SK-N-SH (cell line): ENCODE data around the gene COPS4.
A peak's percentile ranks its signal among the peaks of the same experiment; 100 is the strongest.

Source experiments
- CHD2 ChIP-seq: fragments of 150-350 bp; IDR thresholded peaks from 2 replicates; pipeline ENCODE4 v1.6.1; 2018; ENCODE audit warnings: low read length; ENCODE audit not compliant: partially characterized antibody
- EZH2phosphoT487 ChIP-seq: fragments of 200-600 bp; sonication (generic); IDR thresholded peaks from 2 replicates; pipeline ENCODE4 v1.6.1; 2017; ENCODE audit warnings: low read depth, mixed run types, mild to moderate bottlenecking, antibody characterized with exemption, moderate library complexity, borderline replicate concordance
- POLR2AphosphoS5 ChIP-seq: IDR thresholded peaks from 2 replicates; pipeline ENCODE4 v1.6.1; 2012; ENCODE audit warnings: low read depth, low read length
- RFX5 ChIP-seq: IDR thresholded peaks from 2 replicates; pipeline ENCODE4 v1.6.1; 2012; ENCODE audit warnings: mild to moderate bottlenecking, improper control_type of control experiment, low read length
- SIN3A ChIP-seq: IDR thresholded peaks from 2 replicates; pipeline ENCODE4 v1.6.1; 2012; ENCODE audit warnings: low read depth, mild to moderate bottlenecking, low read length, moderate library complexity, borderline replicate concordance
- SMC3 ChIP-seq: IDR thresholded peaks from 2 replicates; pipeline ENCODE4 v1.6.1; 2012; ENCODE audit warnings: low read depth, low read length, improper control_type of control experiment
- TAF1 ChIP-seq: IDR thresholded peaks from 2 replicates; pipeline ENCODE4 v1.6.1; 2012; ENCODE audit warnings: low read depth, mild to moderate bottlenecking, low read length, moderate library complexity, borderline replicate concordance
- TEAD4 ChIP-seq: IDR thresholded peaks from 2 replicates; pipeline ENCODE4 v1.4.0; 2012; ENCODE audit warnings: mild to moderate bottlenecking, borderline replicate concordance; ENCODE audit not compliant: insufficient read depth
- TF ChIP-seq, protein P1 (sequence below): fragments of 200-600 bp; sonication (generic); IDR thresholded peaks from 2 replicates; pipeline ENCODE4 v1.6.1; 2017; ENCODE audit warnings: antibody characterized with exemption, mild to moderate bottlenecking, moderate library complexity
- TF ChIP-seq, protein P2 (sequence below): IDR thresholded peaks from 2 replicates; pipeline ENCODE4 v1.4.0; 2012; ENCODE audit warnings: low read depth, borderline replicate concordance

DNA sequence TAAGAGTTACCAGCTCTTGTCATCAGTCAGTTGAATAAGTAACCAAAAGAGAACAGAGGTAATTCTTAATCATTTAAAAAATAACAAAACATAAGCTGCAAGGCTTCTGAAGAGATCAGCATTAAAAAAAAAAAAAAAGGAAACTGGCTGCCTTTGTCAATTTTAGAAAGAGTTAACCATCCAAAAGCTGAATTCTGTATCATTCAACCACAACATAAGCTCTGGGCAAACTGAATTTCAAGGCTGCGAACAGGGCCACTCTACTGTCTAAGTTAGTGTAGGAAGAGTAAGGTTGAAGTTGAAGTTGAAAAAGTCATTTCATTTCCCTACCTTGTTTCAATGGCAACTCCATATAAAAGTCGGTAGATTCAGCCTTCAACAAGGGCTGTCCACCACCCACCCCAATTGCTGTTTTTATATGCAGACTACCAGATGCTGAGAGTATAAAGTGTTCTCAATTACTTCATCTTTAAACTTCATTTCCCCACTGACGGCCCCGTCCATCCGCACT, 23.2 kb upstream of the COPS4 start:
- TF ChIP-seq, protein P1, sequence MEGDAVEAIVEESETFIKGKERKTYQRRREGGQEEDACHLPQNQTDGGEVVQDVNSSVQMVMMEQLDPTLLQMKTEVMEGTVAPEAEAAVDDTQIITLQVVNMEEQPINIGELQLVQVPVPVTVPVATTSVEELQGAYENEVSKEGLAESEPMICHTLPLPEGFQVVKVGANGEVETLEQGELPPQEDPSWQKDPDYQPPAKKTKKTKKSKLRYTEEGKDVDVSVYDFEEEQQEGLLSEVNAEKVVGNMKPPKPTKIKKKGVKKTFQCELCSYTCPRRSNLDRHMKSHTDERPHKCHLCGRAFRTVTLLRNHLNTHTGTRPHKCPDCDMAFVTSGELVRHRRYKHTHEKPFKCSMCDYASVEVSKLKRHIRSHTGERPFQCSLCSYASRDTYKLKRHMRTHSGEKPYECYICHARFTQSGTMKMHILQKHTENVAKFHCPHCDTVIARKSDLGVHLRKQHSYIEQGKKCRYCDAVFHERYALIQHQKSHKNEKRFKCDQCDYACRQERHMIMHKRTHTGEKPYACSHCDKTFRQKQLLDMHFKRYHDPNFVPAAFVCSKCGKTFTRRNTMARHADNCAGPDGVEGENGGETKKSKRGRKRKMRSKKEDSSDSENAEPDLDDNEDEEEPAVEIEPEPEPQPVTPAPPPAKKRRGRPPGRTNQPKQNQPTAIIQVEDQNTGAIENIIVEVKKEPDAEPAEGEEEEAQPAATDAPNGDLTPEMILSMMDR: no peak
- no peak for TF ChIP-seq CHD2
- TF ChIP-seq TAF1: no peak
- no peak for TF ChIP-seq TEAD4
- TF ChIP-seq POLR2AphosphoS5: no peak
- TF ChIP-seq, protein P2, sequence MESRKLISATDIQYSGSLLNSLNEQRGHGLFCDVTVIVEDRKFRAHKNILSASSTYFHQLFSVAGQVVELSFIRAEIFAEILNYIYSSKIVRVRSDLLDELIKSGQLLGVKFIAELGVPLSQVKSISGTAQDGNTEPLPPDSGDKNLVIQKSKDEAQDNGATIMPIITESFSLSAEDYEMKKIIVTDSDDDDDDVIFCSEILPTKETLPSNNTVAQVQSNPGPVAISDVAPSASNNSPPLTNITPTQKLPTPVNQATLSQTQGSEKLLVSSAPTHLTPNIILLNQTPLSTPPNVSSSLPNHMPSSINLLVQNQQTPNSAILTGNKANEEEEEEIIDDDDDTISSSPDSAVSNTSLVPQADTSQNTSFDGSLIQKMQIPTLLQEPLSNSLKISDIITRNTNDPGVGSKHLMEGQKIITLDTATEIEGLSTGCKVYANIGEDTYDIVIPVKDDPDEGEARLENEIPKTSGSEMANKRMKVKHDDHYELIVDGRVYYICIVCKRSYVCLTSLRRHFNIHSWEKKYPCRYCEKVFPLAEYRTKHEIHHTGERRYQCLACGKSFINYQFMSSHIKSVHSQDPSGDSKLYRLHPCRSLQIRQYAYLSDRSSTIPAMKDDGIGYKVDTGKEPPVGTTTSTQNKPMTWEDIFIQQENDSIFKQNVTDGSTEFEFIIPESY: no peak
- TF ChIP-seq SIN3A: 0 out of 2 replicates have a peak, but pooled peaks have one; percentile 7
- no peak for TF ChIP-seq SMC3
- no peak for TF ChIP-seq EZH2phosphoT487
- no peak for TF ChIP-seq RFX5
